Neuronal stem cell (in vitro differentiated cells): Measurements from ENCODE around the gene C13orf46.
A peak's percentile ranks its signal among the peaks of the same experiment; 100 is the strongest.

Experiments used
- DNase-seq: peaks from one replicate; pipeline ENCODE4 v3.0.0-alpha.2; 2013; ENCODE audit warnings: low spot score
- H2AFZ ChIP-seq: one replicate; pipeline ENCODE4 v1.6.1; 2013; ENCODE audit warnings: mild to moderate bottlenecking, low read length, inconsistent platforms
- H2AK5ac ChIP-seq: 2 replicates; pipeline ENCODE4 v1.6.1; 2013; ENCODE audit warnings: low read depth, mild to moderate bottlenecking, inconsistent platforms, low read length, moderate library complexity, mixed read lengths
- H2BK120ac ChIP-seq: 2 replicates; pipeline ENCODE4 v1.6.1; 2013; ENCODE audit warnings: low read depth, mild to moderate bottlenecking, inconsistent platforms, low read length, moderate library complexity, mixed read lengths
- H2BK12ac ChIP-seq: one replicate; pipeline ENCODE4 v1.6.1; 2013; ENCODE audit warnings: low read length, inconsistent platforms
- H2BK15ac ChIP-seq: 2 replicates; pipeline ENCODE4 v1.6.1; 2013; ENCODE audit warnings: mild to moderate bottlenecking, low read length, inconsistent platforms, mixed read lengths
- H2BK5ac ChIP-seq: one replicate; pipeline ENCODE4 v1.6.1; 2013; ENCODE audit warnings: inconsistent platforms, mild to moderate bottlenecking, low read length, moderate library complexity
- H3K14ac ChIP-seq: one replicate; pipeline ENCODE4 v1.6.1; 2013; ENCODE audit warnings: low read length, inconsistent platforms
- H3K18ac ChIP-seq: 2 replicates; pipeline ENCODE4 v1.6.1; 2013; ENCODE audit warnings: low read length, inconsistent platforms
- H3K23ac ChIP-seq: 2 replicates; pipeline ENCODE4 v1.6.1; 2013; ENCODE audit warnings: low read depth, mild to moderate bottlenecking, mixed read lengths, low read length, inconsistent platforms; ENCODE audit not compliant: poor library complexity
- H3K27ac ChIP-seq: replicated peaks from 3 replicates; pipeline ENCODE4 v1.5.1; 2013; ENCODE audit warnings: low read length, inconsistent platforms
- H3K27me3 ChIP-seq, 3 experiments: 2 replicates each; pipeline ENCODE4 v1.6.1; 2013; ENCODE audit warnings: low read length in 3 of 3, mild to moderate bottlenecking in 2 of 3, inconsistent platforms in 1 of 3, low read depth in 1 of 3, mixed read lengths in 1 of 3, moderate library complexity in 1 of 3; ENCODE audit not compliant: control insufficient read depth in 3 of 3, insufficient read depth in 3 of 3
- H3K36me3 ChIP-seq, 2 donors: replicated peaks in 1 of 2; 2 replicates each; pipeline ENCODE4 v1.6.1; 2013; ENCODE audit warnings: low read length in 2 of 2; ENCODE audit not compliant: control insufficient read depth in 2 of 2, insufficient read depth in 2 of 2
- H3K4ac ChIP-seq: 2 replicates; pipeline ENCODE4 v1.6.1; 2013; ENCODE audit warnings: inconsistent platforms, mild to moderate bottlenecking, low read length, moderate library complexity
- H3K4me1 ChIP-seq, 2 donors: 1 replicate in 1 of 2; 2 replicates in 1 of 2; pipeline ENCODE4 v1.6.1; 2013; ENCODE audit warnings: low read length in 2 of 2, low read depth in 1 of 2; ENCODE audit not compliant: control insufficient read depth in 2 of 2, insufficient read depth in 1 of 2
- H3K4me2 ChIP-seq: one replicate; pipeline ENCODE4 v1.6.1; 2013; ENCODE audit warnings: mild to moderate bottlenecking, low read length, inconsistent platforms; ENCODE audit not compliant: insufficient read depth, poor library complexity, severe bottlenecking
- H3K4me3 ChIP-seq, 2 donors: 2 replicates each; pipeline ENCODE4 v1.5.1; 2013; ENCODE audit warnings: low read length in 2 of 2, mild to moderate bottlenecking in 2 of 2, inconsistent platforms in 1 of 2, moderate library complexity in 1 of 2
- H3K79me1 ChIP-seq: one replicate; pipeline ENCODE4 v1.6.1; 2013; ENCODE audit warnings: low read depth, mild to moderate bottlenecking, inconsistent platforms, low read length, moderate library complexity
- H3K9ac ChIP-seq: one replicate; pipeline ENCODE4 v1.6.1; 2013; ENCODE audit warnings: mild to moderate bottlenecking, low read depth, low read length, inconsistent platforms; ENCODE audit not compliant: poor library complexity
- H3K9me3 ChIP-seq, 2 donors: replicated peaks in 1 of 2; 2 replicates each; pipeline versions ENCODE3 to v1.6.1; 2013; ENCODE audit warnings: low read length in 2 of 2, mild to moderate bottlenecking in 2 of 2, inconsistent platforms in 1 of 2, low read depth in 1 of 2, mixed read lengths in 1 of 2, moderate library complexity in 1 of 2; ENCODE audit not compliant: control insufficient read depth in 2 of 2, insufficient read depth in 1 of 2
- H4K8ac ChIP-seq: one replicate; pipeline ENCODE4 v1.6.1; 2013; ENCODE audit warnings: low read depth, mild to moderate bottlenecking, inconsistent platforms, low read length, moderate library complexity
- H4K91ac ChIP-seq: one replicate; pipeline ENCODE4 v1.6.1; 2013; ENCODE audit warnings: low read length, low read depth, mild to moderate bottlenecking, inconsistent platforms; ENCODE audit not compliant: poor library complexity
- WGBS, 2 donors: extraction: QIAGEN DNeasy Blood & Tissue Kit; methylation state at CpG; one replicate each; pipeline ENCODE4 v1.1.7; 2013; ENCODE audit warnings: missing lambda C conversion rate in 2 of 2, mixed read lengths in 1 of 2; ENCODE audit not compliant: insufficient read length in 2 of 2, insufficient replicate concordance in 1 of 2; ENCODE audit errors: extremely low coverage in 2 of 2; 5-methylcytosine and 5-hydroxymethylcytosine counted together

C13orf46 gene

DNA sequence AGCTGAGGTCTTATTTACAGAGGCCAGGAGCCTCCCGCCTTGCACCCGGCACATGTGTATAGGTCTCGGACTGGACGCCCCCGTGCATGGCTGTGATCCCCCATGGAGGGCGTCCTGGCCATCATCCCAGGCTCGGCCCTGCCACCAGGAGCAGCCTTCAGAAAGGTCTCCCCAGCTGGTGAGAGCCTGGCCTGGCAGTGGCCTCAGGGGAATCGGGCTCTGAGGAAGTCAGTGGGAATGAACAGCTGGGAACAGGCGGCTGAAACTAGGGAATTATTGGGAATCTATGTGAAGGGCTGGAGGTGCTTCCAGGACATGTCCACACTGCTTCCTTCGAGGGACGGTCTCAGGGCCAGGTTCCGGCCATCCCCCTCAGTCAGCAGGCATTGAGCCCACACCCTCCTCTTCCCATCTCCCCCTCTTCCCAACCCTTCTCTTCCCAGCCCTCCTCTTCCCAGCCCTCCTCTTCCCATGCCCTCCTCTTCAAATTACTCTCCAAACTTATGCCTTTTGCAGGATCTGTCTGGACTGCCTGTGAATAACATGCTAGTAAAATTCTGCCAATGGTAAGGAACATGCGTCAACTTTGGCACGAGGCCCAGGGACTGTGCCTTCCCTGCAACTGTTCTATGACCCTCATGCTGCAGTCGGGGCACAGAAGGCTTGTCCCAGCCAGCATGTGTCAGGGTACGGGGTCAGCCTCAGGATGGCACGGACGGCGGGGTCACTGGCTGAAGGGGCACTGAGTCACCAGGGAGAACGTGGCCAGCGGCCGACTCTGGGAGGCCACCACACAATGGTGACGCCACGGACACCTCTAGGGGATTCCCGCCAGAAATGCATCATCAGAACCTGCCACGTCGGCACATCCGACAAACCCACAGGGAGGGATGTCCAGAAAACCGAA lies 24.2 kb upstream of the C13orf46 start:
- DNase-seq = no peak
- H3K36me3 ChIP-seq = peaks cover 6 to 62% of the 10 kb centered on the region in 2 donors
- whole genome bisulfite sequencing, 2 donors = no CpG with 5 or more reads among the region's 29 CpGs

DNA sequence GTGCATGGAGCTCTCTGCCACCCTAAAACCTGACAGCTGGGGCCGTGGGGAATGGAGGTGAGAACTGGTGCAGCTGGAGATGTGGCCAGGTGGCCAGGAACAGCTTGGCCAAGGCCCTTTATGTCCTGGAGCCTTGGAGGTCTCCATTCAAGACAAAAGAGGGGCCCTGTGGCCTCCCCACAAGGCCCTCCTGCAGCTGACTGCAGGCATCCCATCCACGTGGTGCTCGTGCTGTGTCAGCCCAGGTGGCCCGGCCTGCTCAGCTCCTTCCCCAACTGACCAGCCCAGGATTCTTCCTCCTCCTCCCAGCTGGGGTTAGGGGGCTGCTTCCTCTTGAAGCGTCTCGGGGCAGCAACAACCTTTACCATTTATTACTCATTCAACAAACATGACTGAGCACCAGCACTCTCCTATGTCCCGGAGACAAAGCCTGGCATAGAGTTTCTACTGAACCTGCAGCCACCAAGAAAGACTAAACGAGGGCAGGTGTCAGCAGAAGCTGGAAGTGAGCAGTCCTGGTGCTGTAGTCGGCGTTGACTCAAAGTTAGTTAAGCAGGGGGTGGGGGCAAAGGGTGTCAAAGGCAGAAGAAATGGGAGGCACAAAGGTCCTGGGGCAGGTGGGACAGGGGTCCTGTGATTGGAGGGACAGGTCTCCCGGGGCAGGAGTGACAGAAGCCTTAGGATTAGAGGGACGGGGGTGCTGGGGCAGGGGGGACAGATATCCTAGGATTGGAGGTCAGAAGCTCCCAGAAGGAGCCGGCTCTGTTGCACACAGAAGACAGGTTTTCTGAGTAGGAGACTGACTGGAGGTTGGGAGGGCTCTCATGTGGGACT lies 23.3 kb upstream of the C13orf46 start:
- no peak overlapping the region for H3K27ac ChIP-seq
- H2BK15ac ChIP-seq = no peak overlapping the region
- no peak overlapping the region for H2BK5ac ChIP-seq
- no peak overlapping the region for H4K8ac ChIP-seq
- peak overlapping the region; percentile 60 for H3K9ac ChIP-seq
- H3K18ac ChIP-seq = peak overlapping the region; percentile 7
- peak overlapping the region; percentile 43 for H3K23ac ChIP-seq
- no peak overlapping the region for H4K91ac ChIP-seq
- no peak overlapping the region for H2BK120ac ChIP-seq
- no peak overlapping the region for H3K14ac ChIP-seq
- no peak overlapping the region for H3K4ac ChIP-seq
- no peak for DNase-seq
- WGBS, 2 donors = no CpG with 5 or more reads among the region's 13 CpGs
- H3K4me2 ChIP-seq = no peak overlapping the region
- H3K4me1 ChIP-seq = peaks cover 0 to under 1% of the 10 kb centered on the region in 2 donors
- H3K27me3 ChIP-seq = no peaks in the 10 kb centered on the region
- no peak overlapping the region for H2AFZ ChIP-seq
- H3K36me3 ChIP-seq = peaks cover 6 to 62% of the 10 kb centered on the region in 2 donors
- H2AK5ac ChIP-seq = peak overlapping the region; percentile 14
- peak overlapping the region; percentile 73 for H2BK12ac ChIP-seq
- peaks cover 0 to 2% of the 10 kb centered on the region in 2 donors for H3K9me3 ChIP-seq
- peaks cover 1% of the 10 kb centered on the region for H3K79me1 ChIP-seq
- no peak overlapping the region for H3K4me3 ChIP-seq

More for the DNA sequence above, 24.2 kb upstream of the C13orf46 start:
- Histone ChIP-seq H3K23ac (no peak overlapping the region), H3K4ac (no peak overlapping the region), H3K27ac (no peak overlapping the region), H3K27me3 (no peaks in the 10 kb centered on the region), H2AFZ (no peak overlapping the region), H2BK15ac (no peak overlapping the region), H3K9me3 (no peaks in the 10 kb centered on the region), H3K4me1 (peaks cover 0 to 2% of the 10 kb centered on the region in 2 donors), H2BK5ac (no peak overlapping the region), H3K4me2 (no peak overlapping the region), H3K9ac (peak overlapping the region; percentile 36), H3K79me1 (peaks cover 1% of the 10 kb centered on the region), H4K8ac (no peak overlapping the region), H2BK12ac (no peak overlapping the region), H2AK5ac (no peak overlapping the region), H3K14ac (no peak overlapping the region), H3K4me3 (peak overlapping the region in 1 of 2 donors; percentile 24), H2BK120ac (no peak overlapping the region), H3K18ac (peak overlapping the region; percentile 36), H4K91ac (no peak overlapping the region)

GRCh38 chr13:113996081-113996911 lies 22.4 kb upstream of the C13orf46 start:
- H3K23ac ChIP-seq = peak overlapping the region; percentile 43
- peaks cover 0 to 4% of the 10 kb centered on the region in 2 donors for H3K9me3 ChIP-seq
- H2AFZ ChIP-seq = no peak overlapping the region
- no peaks in the 10 kb centered on the region for H3K27me3 ChIP-seq
- H3K4me1 ChIP-seq = no peaks in the 10 kb centered on the region
- H2BK5ac ChIP-seq = no peak overlapping the region
- H3K9ac ChIP-seq = peak overlapping the region; percentile 60
- no peak overlapping the region for H3K4me2 ChIP-seq
- H4K91ac ChIP-seq = no peak overlapping the region
- H2AK5ac ChIP-seq = peak overlapping the region; percentile 70
- no CpG with 5 or more reads among the region's 38 CpGs for WGBS, 2 donors
- H4K8ac ChIP-seq = no peak overlapping the region
- DNase-seq = no peak
- H2BK120ac ChIP-seq = no peak overlapping the region
- H3K18ac ChIP-seq = peak overlapping the region; percentile 80
- peak overlapping the region; percentile 73 for H2BK12ac ChIP-seq
- H3K14ac ChIP-seq = peak overlapping the region; percentile 71
- peaks cover 3% of the 10 kb centered on the region for H3K79me1 ChIP-seq
- no peak overlapping the region for H3K27ac ChIP-seq
- H3K4me3 ChIP-seq = no peak overlapping the region
- H3K4ac ChIP-seq = peak overlapping the region; percentile 23
- no peak overlapping the region for H2BK15ac ChIP-seq
- H3K36me3 ChIP-seq = peaks cover 9 to 70% of the 10 kb centered on the region in 2 donors
